DOHH2 (cell line): ENCODE measurements around the gene HOXB6.

Experiments
- H3F3A ChIP-seq: fragments of 200-600 bp; sonication (generic), shearing (Covaris generic); 2 replicates; pipeline ENCODE4 v1.6.0; 2016; ENCODE audit warnings: antibody characterized with exemption, mild to moderate bottlenecking; ENCODE audit not compliant: control insufficient read depth, insufficient read depth
- H3K27ac ChIP-seq: fragments of 200-600 bp; sonication (generic); 2 replicates; pipeline ENCODE4 v1.5.1; 2014; ENCODE audit warnings: low read depth, mild to moderate bottlenecking, low read length, moderate library complexity
- H3K27me3 ChIP-seq: fragments of 200-600 bp; sonication (generic); 2 replicates; pipeline ENCODE4 v1.6.1; 2014; ENCODE audit warnings: mild to moderate bottlenecking, low read length, mixed read lengths; ENCODE audit not compliant: control insufficient read depth
- H3K36me3 ChIP-seq: fragments of 200-600 bp; sonication (generic); 2 replicates; pipeline ENCODE4 v1.6.1; 2014; ENCODE audit warnings: mild to moderate bottlenecking, low read length, moderate library complexity, mixed read lengths; ENCODE audit not compliant: control insufficient read depth
- H3K4me1 ChIP-seq: fragments of 200-600 bp; sonication (generic); 2 replicates; pipeline ENCODE4 v1.6.1; 2014; ENCODE audit warnings: mild to moderate bottlenecking, low read length, mixed read lengths; ENCODE audit not compliant: control insufficient read depth
- H3K4me2 ChIP-seq: fragments of 200-600 bp; sonication (generic); 2 replicates; pipeline ENCODE4 v1.6.0; 2014; ENCODE audit warnings: mild to moderate bottlenecking, low read length, moderate library complexity
- H3K4me3 ChIP-seq: fragments of 200-600 bp; sonication (generic); 2 replicates; pipeline ENCODE4 v1.5.1; 2014; ENCODE audit warnings: mild to moderate bottlenecking, low read length, mixed read lengths
- H3K79me2 ChIP-seq: fragments of 200-600 bp; sonication (generic); 2 replicates; pipeline ENCODE4 v1.6.1; 2014; ENCODE audit warnings: mild to moderate bottlenecking, low read length, mixed read lengths; ENCODE audit not compliant: control insufficient read depth
- H3K9me2 ChIP-seq: fragments of 200-600 bp; sonication (generic); replicated peaks from 2 replicates; pipeline ENCODE4 v1.6.1; 2014; ENCODE audit warnings: mild to moderate bottlenecking, low read length, mixed read lengths; ENCODE audit not compliant: control insufficient read depth
- H3K9me3 ChIP-seq: fragments of 200-600 bp; sonication (generic); 2 replicates; pipeline ENCODE4 v1.6.1; 2014; ENCODE audit warnings: antibody characterized with exemption, low read length, mixed read lengths; ENCODE audit not compliant: control insufficient read depth, insufficient read depth
- H4K20me1 ChIP-seq: fragments of 200-600 bp; sonication (generic); 2 replicates; pipeline ENCODE4 v1.6.0; 2014; ENCODE audit warnings: low read depth, mild to moderate bottlenecking, antibody characterized with exemption, low read length, moderate library complexity; ENCODE audit not compliant: control insufficient read depth, insufficient read depth
- EZH2phosphoT487 ChIP-seq: fragments of 200-600 bp; sonication (generic); IDR thresholded peaks from 2 replicates; pipeline ENCODE4 v1.6.1; 2017; ENCODE audit warnings: borderline replicate concordance, mild to moderate bottlenecking, antibody characterized with exemption, low read length, moderate library complexity, mixed read lengths
- TF ChIP-seq, protein P1 (sequence below): fragments of 200-600 bp; sonication (generic); IDR thresholded peaks from one replicate; pipeline ENCODE4 v1.5.1; 2014; ENCODE audit warnings: antibody characterized with exemption, mild to moderate bottlenecking, low read depth, low read length; ENCODE audit not compliant: poor library complexity, severe bottlenecking

Gene HOXB6

DNA sequence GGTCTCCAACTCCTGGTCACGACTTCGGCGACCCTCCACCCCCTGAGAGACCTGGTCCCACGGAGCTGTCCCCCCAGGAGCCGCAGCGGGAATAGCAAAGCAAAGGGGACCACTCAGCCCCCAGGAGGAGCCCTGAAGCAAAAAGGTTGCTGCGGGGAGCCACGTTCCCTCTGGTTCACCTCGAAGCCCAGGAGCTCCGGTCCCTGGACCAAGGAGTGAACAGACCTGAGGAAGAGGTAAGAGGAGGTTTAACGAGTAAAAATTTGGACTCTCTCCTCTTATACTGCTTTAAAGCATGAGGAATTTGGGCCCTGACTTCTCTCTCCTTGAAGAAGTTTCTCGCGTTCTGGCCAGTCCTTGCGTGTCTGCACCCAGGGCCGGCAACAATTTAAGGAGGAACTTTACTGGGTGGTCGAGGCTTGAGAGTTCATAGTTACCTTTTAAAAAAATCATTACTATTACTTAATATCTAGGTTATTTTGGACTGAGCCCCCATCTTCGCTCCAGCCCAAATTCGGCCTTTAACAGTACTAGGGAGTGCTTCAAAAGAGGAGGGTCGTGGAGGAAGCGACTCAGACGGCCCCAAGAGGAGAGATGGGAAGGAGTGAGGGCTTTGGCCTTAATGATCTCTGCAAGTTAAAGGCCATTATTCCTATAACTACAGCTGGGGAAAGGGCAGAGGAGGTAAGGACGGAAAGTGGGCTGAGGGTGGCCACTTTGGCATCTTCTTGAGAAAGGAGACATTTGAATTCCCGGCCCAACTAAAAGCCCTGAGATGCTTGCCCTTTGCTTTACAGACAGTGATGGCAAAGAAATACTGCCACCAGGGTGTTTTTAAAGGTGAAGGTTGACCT is 38.3 kb upstream of the HOXB6 start:
- Histone ChIP-seq H3K4me1 (peaks cover 11% of the 10 kb centered on the region), H3K9me2 (no peaks in the 10 kb centered on the region), H3K36me3 (no peaks in the 10 kb centered on the region), H3F3A (no peaks in the 10 kb centered on the region), H3K4me2 (no peak overlapping the region), H3K79me2 (no peaks in the 10 kb centered on the region), H4K20me1 (no peaks in the 10 kb centered on the region), H3K4me3 (no peak overlapping the region), H3K9me3 (no peaks in the 10 kb centered on the region), H3K27me3 (peaks cover 41% of the 10 kb centered on the region), H3K27ac (no peak overlapping the region)
- no peak for TF ChIP-seq EZH2phosphoT487
- TF ChIP-seq, protein P1, sequence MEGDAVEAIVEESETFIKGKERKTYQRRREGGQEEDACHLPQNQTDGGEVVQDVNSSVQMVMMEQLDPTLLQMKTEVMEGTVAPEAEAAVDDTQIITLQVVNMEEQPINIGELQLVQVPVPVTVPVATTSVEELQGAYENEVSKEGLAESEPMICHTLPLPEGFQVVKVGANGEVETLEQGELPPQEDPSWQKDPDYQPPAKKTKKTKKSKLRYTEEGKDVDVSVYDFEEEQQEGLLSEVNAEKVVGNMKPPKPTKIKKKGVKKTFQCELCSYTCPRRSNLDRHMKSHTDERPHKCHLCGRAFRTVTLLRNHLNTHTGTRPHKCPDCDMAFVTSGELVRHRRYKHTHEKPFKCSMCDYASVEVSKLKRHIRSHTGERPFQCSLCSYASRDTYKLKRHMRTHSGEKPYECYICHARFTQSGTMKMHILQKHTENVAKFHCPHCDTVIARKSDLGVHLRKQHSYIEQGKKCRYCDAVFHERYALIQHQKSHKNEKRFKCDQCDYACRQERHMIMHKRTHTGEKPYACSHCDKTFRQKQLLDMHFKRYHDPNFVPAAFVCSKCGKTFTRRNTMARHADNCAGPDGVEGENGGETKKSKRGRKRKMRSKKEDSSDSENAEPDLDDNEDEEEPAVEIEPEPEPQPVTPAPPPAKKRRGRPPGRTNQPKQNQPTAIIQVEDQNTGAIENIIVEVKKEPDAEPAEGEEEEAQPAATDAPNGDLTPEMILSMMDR: no peak

DNA sequence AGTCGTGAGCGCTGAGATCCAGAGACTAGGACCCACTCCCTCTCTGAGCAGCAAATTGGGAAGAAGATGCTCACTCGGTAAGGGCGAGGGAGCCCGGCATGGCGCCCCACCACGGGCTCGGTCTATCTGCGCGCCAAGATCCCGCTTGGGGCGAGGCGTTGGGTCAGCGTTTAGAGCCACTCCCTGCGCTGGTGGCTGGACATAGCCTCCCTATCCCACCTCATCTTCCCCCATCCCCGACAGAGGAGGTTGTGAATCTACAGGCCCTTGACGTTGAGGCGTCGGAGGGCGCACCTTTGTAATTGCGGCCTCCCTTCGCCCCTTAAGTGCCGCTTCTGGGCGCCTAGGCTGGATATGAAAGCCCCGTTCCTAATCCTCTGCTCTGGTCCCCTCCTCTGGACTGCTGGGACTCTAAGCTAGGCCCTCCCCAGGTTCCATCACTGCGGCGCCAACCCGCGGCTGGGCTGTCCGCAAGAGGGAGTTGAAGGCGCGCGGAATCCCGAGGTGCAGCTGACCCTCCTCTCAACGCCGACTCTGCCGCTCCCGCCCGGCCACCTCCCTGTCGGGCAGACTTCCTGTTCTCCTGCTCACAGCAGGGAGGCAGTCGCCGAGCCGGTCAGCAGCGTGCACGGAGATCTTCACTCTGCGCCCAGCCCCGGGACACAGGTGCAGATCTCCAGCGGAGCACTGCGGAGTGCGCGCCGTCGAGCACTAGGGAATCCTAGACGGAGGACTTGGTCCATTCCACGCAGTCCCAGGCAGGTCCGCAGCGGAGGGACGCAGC is 37.5 kb upstream of the HOXB6 start:
- no peaks in the 10 kb centered on the region for H3F3A ChIP-seq

GRCh38 chr17:48641541-48642058 is 36.8 kb upstream of the HOXB6 start:
- Histone ChIP-seq H4K20me1 (no peaks in the 10 kb centered on the region), H3K27ac (no peak overlapping the region), H3K36me3 (no peaks in the 10 kb centered on the region), H3K79me2 (no peaks in the 10 kb centered on the region), H3K9me2 (no peaks in the 10 kb centered on the region), H3K9me3 (no peaks in the 10 kb centered on the region), H3K27me3 (peaks cover 45% of the 10 kb centered on the region), H3K4me2 (no peak overlapping the region; the same call in 1 of the 2 replicates), H3F3A (no peaks in the 10 kb centered on the region), H3K4me1 (peaks cover 11% of the 10 kb centered on the region), H3K4me3 (no peak overlapping the region)
- TF ChIP-seq, protein P1: no peak

More for the DNA sequence above, 37.5 kb upstream of the HOXB6 start:
- Histone ChIP-seq H3K79me2 (no peaks in the 10 kb centered on the region), H3K9me3 (no peaks in the 10 kb centered on the region), H3K27ac (no peak overlapping the region), H3K4me2 (no peak overlapping the region; the same call in 1 of the 2 replicates), H3K4me1 (peaks cover 11% of the 10 kb centered on the region), H3K36me3 (no peaks in the 10 kb centered on the region), H3K27me3 (peaks cover 40% of the 10 kb centered on the region), H4K20me1 (no peaks in the 10 kb centered on the region), H3K9me2 (no peaks in the 10 kb centered on the region), H3K4me3 (no peak overlapping the region)
- TF ChIP-seq, protein P1: no peak
- no peak for TF ChIP-seq EZH2phosphoT487
